ENCODE measurements around the gene NFS1.
A peak's percentile ranks its signal among the peaks of the same experiment; 100 is the strongest.
"Not testable (repeated sequence)": the region's sequence is repeated elsewhere in the genome, so short reads cannot be mapped to it uniquely, and the experiment has no call there.

NFS1 gene

GRCh38 chr20:35710884-35711587 lies 11.9 kb upstream of the NFS1 start:
- no peak overlapping the region for H3K27ac ChIP-seq (ENCODE audit: low read depth, low read length)
- no peak overlapping the region for H3K4me3 ChIP-seq (ENCODE audit: low read depth in 1 of 5, low read length in 5 of 5)
- peaks cover 68 to 85% (median 72%) of the 10 kb centered on the region in 5 donors for H3K36me3 ChIP-seq (ENCODE audit: control insufficient read depth in 5 of 5, insufficient read depth in 5 of 5, low read length in 5 of 5)
- peaks cover 0 to 17% (median 4%) of the 10 kb centered on the region in 5 donors for H3K4me1 ChIP-seq (ENCODE audit: control insufficient read depth in 5 of 5, insufficient read depth in 5 of 5, low read length in 5 of 5)
- H3K9me3 ChIP-seq (ENCODE audit: control insufficient read depth in 5 of 5, low read length in 5 of 5), result no peaks in the 10 kb centered on the region
- H3K9ac ChIP-seq (ENCODE audit: low read length in 5 of 5), result no peak overlapping the region
- H3K27me3 ChIP-seq (ENCODE audit: control insufficient read depth in 5 of 5, insufficient read depth in 4 of 5, low read length in 5 of 5), result no peaks in the 10 kb centered on the region

- Histone ChIP-seq H3K9me3 (ENCODE audit: control insufficient read depth in 5 of 5, low read length in 5 of 5) (no peaks in the 10 kb centered on the region), H3K36me3 (ENCODE audit: control insufficient read depth in 5 of 5, insufficient read depth in 5 of 5, low read length in 5 of 5) (peaks cover 67 to 85% (median 69%) of the 10 kb centered on the region in 5 donors), H3K4me1 (ENCODE audit: control insufficient read depth in 5 of 5, insufficient read depth in 5 of 5, low read length in 5 of 5) (peaks cover 0 to 17% (median 4%) of the 10 kb centered on the region in 5 donors), H3K27me3 (ENCODE audit: control insufficient read depth in 5 of 5, insufficient read depth in 4 of 5, low read length in 5 of 5) (no peaks in the 10 kb centered on the region), H3K9ac (ENCODE audit: low read length in 5 of 5) (no peak overlapping the region), H3K27ac (ENCODE audit: low read depth, low read length) (peak overlapping the region; percentile 13), H3K4me3 (ENCODE audit: low read depth in 1 of 5, low read length in 5 of 5) (no peak overlapping the region)
Measured at GRCh38 chr20:35710039-35710438, 10.9 kb upstream of the NFS1 start.

- Histone ChIP-seq H3K9me3 (ENCODE audit: control insufficient read depth in 5 of 5, low read length in 5 of 5) (no peaks in the 10 kb centered on the region), H3K27me3 (ENCODE audit: control insufficient read depth in 5 of 5, insufficient read depth in 4 of 5, low read length in 5 of 5) (no peaks in the 10 kb centered on the region), H3K27ac (ENCODE audit: low read depth, low read length) (peak overlapping the region; percentile 13), H3K9ac (ENCODE audit: low read length in 5 of 5) (peak overlapping the region in 2 of 5 donors; percentile 3 to 26), H3K36me3 (ENCODE audit: control insufficient read depth in 5 of 5, insufficient read depth in 5 of 5, low read length in 5 of 5) (peaks cover 67 to 85% (median 72%) of the 10 kb centered on the region in 5 donors), H3K4me3 (ENCODE audit: low read depth in 1 of 5, low read length in 5 of 5) (no peak overlapping the region), H3K4me1 (ENCODE audit: control insufficient read depth in 5 of 5, insufficient read depth in 5 of 5, low read length in 5 of 5) (peaks cover 0 to 17% (median 4%) of the 10 kb centered on the region in 5 donors)
Measured at GRCh38 chr20:35709259-35709658, 10.1 kb upstream of the NFS1 start.

GRCh38 chr20:35708502-35708901 lies 9.3 kb upstream of the NFS1 start:
- H3K36me3 ChIP-seq (ENCODE audit: control insufficient read depth in 5 of 5, insufficient read depth in 5 of 5, low read length in 5 of 5), result peaks cover 67 to 85% (median 71%) of the 10 kb centered on the region in 5 donors

GRCh38 chr20:35706591-35707529 lies 7.7 kb upstream of the NFS1 start:
- H3K27ac ChIP-seq (ENCODE audit: low read depth, low read length); H3K9ac ChIP-seq (ENCODE audit: low read length in 5 of 5); H3K27me3 ChIP-seq (ENCODE audit: control insufficient read depth in 5 of 5, insufficient read depth in 4 of 5, low read length in 5 of 5); H3K9me3 ChIP-seq (ENCODE audit: control insufficient read depth in 5 of 5, low read length in 5 of 5); H3K4me3 ChIP-seq (ENCODE audit: low read depth in 1 of 5, low read length in 5 of 5): not testable (repeated sequence)
- Histone ChIP-seq H3K4me1 (ENCODE audit: control insufficient read depth in 5 of 5, insufficient read depth in 5 of 5, low read length in 5 of 5) (peaks cover 0 to 21% (median 4%) of the 10 kb centered on the region in 5 donors), H3K36me3 (ENCODE audit: control insufficient read depth in 5 of 5, insufficient read depth in 5 of 5, low read length in 5 of 5) (peaks cover 60 to 88% (median 72%) of the 10 kb centered on the region in 5 donors)

More at GRCh38 chr20:35708502-35708901, 9.3 kb upstream of the NFS1 start:
- H3K9me3 ChIP-seq (ENCODE audit: control insufficient read depth in 5 of 5, low read length in 5 of 5), result no peaks in the 10 kb centered on the region
- no peak overlapping the region for H3K4me3 ChIP-seq (ENCODE audit: low read depth in 1 of 5, low read length in 5 of 5)
- no peaks in the 10 kb centered on the region for H3K27me3 ChIP-seq (ENCODE audit: control insufficient read depth in 5 of 5, insufficient read depth in 4 of 5, low read length in 5 of 5)
- H3K27ac ChIP-seq (ENCODE audit: low read depth, low read length), result no peak overlapping the region
- peaks cover 0 to 17% (median 4%) of the 10 kb centered on the region in 5 donors for H3K4me1 ChIP-seq (ENCODE audit: control insufficient read depth in 5 of 5, insufficient read depth in 5 of 5, low read length in 5 of 5)
- no peak overlapping the region for H3K9ac ChIP-seq (ENCODE audit: low read length in 5 of 5)

- Histone ChIP-seq H3K36me3 (ENCODE audit: control insufficient read depth in 5 of 5, insufficient read depth in 5 of 5, low read length in 5 of 5) (peaks cover 55 to 79% (median 64%) of the 10 kb centered on the region in 5 donors), H3K4me1 (ENCODE audit: control insufficient read depth in 5 of 5, insufficient read depth in 5 of 5, low read length in 5 of 5) (peaks cover 0 to 20% (median 4%) of the 10 kb centered on the region in 5 donors)
- H3K9me3 ChIP-seq (ENCODE audit: control insufficient read depth in 5 of 5, low read length in 5 of 5); H3K4me3 ChIP-seq (ENCODE audit: low read depth in 1 of 5, low read length in 5 of 5); H3K27ac ChIP-seq (ENCODE audit: low read depth, low read length); H3K9ac ChIP-seq (ENCODE audit: low read length in 5 of 5); H3K27me3 ChIP-seq (ENCODE audit: control insufficient read depth in 5 of 5, insufficient read depth in 4 of 5, low read length in 5 of 5): not testable (repeated sequence)
Measured at GRCh38 chr20:35705894-35706293, 6.7 kb upstream of the NFS1 start.

- peaks cover 52 to 68% (median 59%) of the 10 kb centered on the region in 5 donors for H3K36me3 ChIP-seq (ENCODE audit: control insufficient read depth in 5 of 5, insufficient read depth in 5 of 5, low read length in 5 of 5)
- no peak overlapping the region for H3K27ac ChIP-seq (ENCODE audit: low read depth, low read length)
- no peak overlapping the region for H3K4me3 ChIP-seq (ENCODE audit: low read depth in 1 of 5, low read length in 5 of 5)
- H3K4me1 ChIP-seq (ENCODE audit: control insufficient read depth in 5 of 5, insufficient read depth in 5 of 5, low read length in 5 of 5), result peaks cover 0 to 20% (median 14%) of the 10 kb centered on the region in 5 donors
- no peaks in the 10 kb centered on the region for H3K9me3 ChIP-seq (ENCODE audit: control insufficient read depth in 5 of 5, low read length in 5 of 5)
- H3K9ac ChIP-seq (ENCODE audit: low read length in 5 of 5), result no peak overlapping the region
- H3K27me3 ChIP-seq (ENCODE audit: control insufficient read depth in 5 of 5, insufficient read depth in 4 of 5, low read length in 5 of 5), result no peaks in the 10 kb centered on the region
Measured at GRCh38 chr20:35704514-35705261, 5.5 kb upstream of the NFS1 start.

GRCh38 chr20:35702824-35703695 lies 3.9 kb upstream of the NFS1 start:
- Histone ChIP-seq H3K36me3 (ENCODE audit: control insufficient read depth in 5 of 5, insufficient read depth in 5 of 5, low read length in 5 of 5) (peaks cover 37 to 56% (median 46%) of the 10 kb centered on the region in 5 donors), H3K4me1 (ENCODE audit: control insufficient read depth in 5 of 5, insufficient read depth in 5 of 5, low read length in 5 of 5) (peaks cover 2 to 24% (median 18%) of the 10 kb centered on the region in 5 donors)

More at GRCh38 chr20:35702824-35703695, 3.9 kb upstream of the NFS1 start:
- H3K9ac ChIP-seq (ENCODE audit: low read length in 5 of 5), result no peak overlapping the region
- H3K27ac ChIP-seq (ENCODE audit: low read depth, low read length), result no peak overlapping the region
- no peaks in the 10 kb centered on the region for H3K27me3 ChIP-seq (ENCODE audit: control insufficient read depth in 5 of 5, insufficient read depth in 4 of 5, low read length in 5 of 5)
- no peaks in the 10 kb centered on the region for H3K9me3 ChIP-seq (ENCODE audit: control insufficient read depth in 5 of 5, low read length in 5 of 5)
- no peak overlapping the region for H3K4me3 ChIP-seq (ENCODE audit: low read depth in 1 of 5, low read length in 5 of 5)
